Ovary (tissue), 9 donors: ENCODE measurements around the gene MAST4. TPM values are rescaled to one million over a fixed set of nuclear protein-coding genes. Genes with fewer than 3 reads are reported as not detected.

ENCODE experiments used
- DNase-seq, 5 donors: peaks; one replicate each; pipeline ENCODE4 v3.0.0-alpha.2; 2019 to 2020
- H3K27ac ChIP-seq, 2 donors: fragments of 200-600 bp; one replicate each; pipeline versions ENCODE4 v1.5.1 to v1.8.0; 2019 to 2022
- H3K27me3 ChIP-seq: fragments of 200-600 bp; one replicate; pipeline ENCODE4 v1.8.0; 2022
- H3K36me3 ChIP-seq: fragments of 200-600 bp; sonication (generic); one replicate; pipeline ENCODE4 v1.5.1; 2019
- H3K4me1 ChIP-seq: one replicate; pipeline ENCODE4 v1.8.1; 2013; ENCODE audit warnings: mild to moderate bottlenecking, moderate library complexity; ENCODE audit not compliant: insufficient read depth
- H3K4me3 ChIP-seq: fragments of 200-600 bp; sonication (generic); one replicate; pipeline ENCODE4 v1.5.1; 2017
- H3K9me3 ChIP-seq, 2 donors: fragments of 200-600 bp in 1 of 2; sonication (generic) in 1 of 2; one replicate each; pipeline versions ENCODE4 v1.5.1 to v1.8.1; 2013 to 2019; ENCODE audit warnings: mild to moderate bottlenecking in 1 of 2, moderate library complexity in 1 of 2
- CTCF ChIP-seq, 3 donors: fragments of 450-650 bp in 2 of 3; fragments of 200-600 bp in 1 of 3; IDR thresholded peaks; one replicate each; pipeline versions ENCODE4 v1.5.1 to v1.8.0; 2016 to 2022; ENCODE audit warnings: antibody characterized with exemption in 3 of 3, mild to moderate bottlenecking in 1 of 3
- EP300 ChIP-seq: sonication (generic); formaldehyde crosslinking; IDR thresholded peaks from one replicate; pipeline ENCODE4 v1.6.1; 2017; ENCODE audit warnings: antibody characterized with exemption
- POLR2A ChIP-seq: fragments of 450-650 bp; IDR thresholded peaks from one replicate; pipeline ENCODE4 v1.6.1; 2017; ENCODE audit warnings: antibody characterized with exemption, mild to moderate bottlenecking, moderate library complexity
- WGBS, 3 donors: extraction: QIAGEN DNeasy Blood & Tissue Kit in 1 of 3; methylation state at CpG; one replicate each; pipeline versions ENCODE4 v1.1.5 to v1.1.7; 2013 to 2017; 5-methylcytosine and 5-hydroxymethylcytosine counted together
- intact Hi-C, 4 donors: fragments of 100-400 bp; cut with DNase I; formaldehyde crosslinking; loops; one replicate each; pipeline versions ENCODE4 v1.11.0 to v1.15.1; 2022 to 2023
- polyA plus RNA-seq, 2 donors: library from polyadenylated mRNA; stranded (reverse); fragments of 200-250 nt in 1 of 2; fragments of 350-450 nt in 1 of 2; fragmentation: Illumina TruSeq in 1 of 2; extraction: RNeasy Lipid Tissue Mini Kit (QIAGEN cat#74804) in 1 of 2; gene quantifications; one replicate each; pipeline ENCODE4 v1.2.3, GENCODE V29; 2013 to 2014
- total RNA-seq, 7 donors: library from RNA; depleted of rRNA in 2 of 7; stranded (reverse); fragments of >200 nt in 2 of 7; fragmentation: NEBNext Ultra II Directional in 3 of 7; extraction: Animal tissue kit (Norgen Biotek cat#: 25700) in 3 of 7; gene quantifications; one replicate each; pipeline versions ENCODE4 v1.1.0 to v1.2.4, GENCODE V29; 2016 to 2023
- donor health status: DM: no; HTN: no; CAD: no; lungs with moderate emphysema.
- donor health status: DM: no; HTN: no; CAD: no.
- donor health status: Bipolar disorder and iron deficiency.
- donor health status: DM: yes; HTN: yes; CAD: no.
- donor health status: DM: no; HTN: no; CAD: no.
- donor health status: DM: yes; HTN: yes; CAD: no.

MAST4 gene
- total and polyA plus RNA-seq, 9 donors, result 11.6 to 86.3 (median 57.6) TPM

- DNase-seq, result no peak
- no peaks in the 10 kb centered on the region for H3K9me3 ChIP-seq
- intact Hi-C loops, result no loop called here
- no peak overlapping the region for H3K27ac ChIP-seq
- no peak for TF ChIP-seq EP300
- TF ChIP-seq CTCF (IDR thresholded peaks at IDR 0.05), result no peak
- no peak for TF ChIP-seq POLR2A
- no peaks in the 10 kb centered on the region for H3K36me3 ChIP-seq
- H3K27me3 ChIP-seq, result no peaks in the 10 kb centered on the region
- 88 to 100% (median 97%) methylated on average over 1 of the region's 1 CpG for WGBS, 3 donors
- H3K4me3 ChIP-seq, result no peak overlapping the region
- peaks cover 6% of the 10 kb centered on the region for H3K4me1 ChIP-seq
Measured at GRCh38 chr5:67037171-67037570, 441.0 kb downstream of the MAST4 start.

GRCh38 chr5:67038817-67039603 is 442.8 kb downstream of the MAST4 start:
- no peaks in the 10 kb centered on the region for H3K9me3 ChIP-seq
- WGBS, 3 donors, result 61 to 77% (median 63%) methylated on average over 4 of the region's 4 CpGs
- H3K27ac ChIP-seq, result no peak overlapping the region
- no peak overlapping the region for H3K4me3 ChIP-seq
- TF ChIP-seq EP300, result no peak
- TF ChIP-seq POLR2A, result no peak
- no peak for TF ChIP-seq CTCF (IDR thresholded peaks at IDR 0.05)
- no peaks in the 10 kb centered on the region for H3K27me3 ChIP-seq
- peaks cover 2% of the 10 kb centered on the region for H3K4me1 ChIP-seq
- DNase-seq, result no peak
- H3K36me3 ChIP-seq, result no peaks in the 10 kb centered on the region
- intact Hi-C loops, result no loop called here

- no peak overlapping the region for H3K27ac ChIP-seq
Measured at GRCh38 chr5:67042176-67043003, 446.2 kb downstream of the MAST4 start.

More at GRCh38 chr5:67042176-67043003, 446.2 kb downstream of the MAST4 start:
- Histone ChIP-seq H3K36me3 (no peaks in the 10 kb centered on the region), H3K4me1 (peaks cover 3% of the 10 kb centered on the region), H3K27me3 (no peaks in the 10 kb centered on the region), H3K9me3 (no peaks in the 10 kb centered on the region), H3K4me3 (no peak overlapping the region)
- DNase-seq, result no peak
- TF ChIP-seq CTCF (IDR thresholded peaks at IDR 0.05) (no peak), EP300 (no peak), POLR2A (no peak)
- 77 to 83% (median 81%) methylated on average over 12 of the region's 12 CpGs for WGBS, 3 donors
- intact Hi-C loops, result no loop called here
